HG03460 (cell line): ENCODE measurements around the gene WDFY4.

Experiments
- ATAC-seq: cut with Tn5 transposase; IDR thresholded peaks from one replicate; pipeline ENCODE4 v1.9.1; 2021; ENCODE audit not compliant: unreplicated experiment

Gene WDFY4

DNA sequence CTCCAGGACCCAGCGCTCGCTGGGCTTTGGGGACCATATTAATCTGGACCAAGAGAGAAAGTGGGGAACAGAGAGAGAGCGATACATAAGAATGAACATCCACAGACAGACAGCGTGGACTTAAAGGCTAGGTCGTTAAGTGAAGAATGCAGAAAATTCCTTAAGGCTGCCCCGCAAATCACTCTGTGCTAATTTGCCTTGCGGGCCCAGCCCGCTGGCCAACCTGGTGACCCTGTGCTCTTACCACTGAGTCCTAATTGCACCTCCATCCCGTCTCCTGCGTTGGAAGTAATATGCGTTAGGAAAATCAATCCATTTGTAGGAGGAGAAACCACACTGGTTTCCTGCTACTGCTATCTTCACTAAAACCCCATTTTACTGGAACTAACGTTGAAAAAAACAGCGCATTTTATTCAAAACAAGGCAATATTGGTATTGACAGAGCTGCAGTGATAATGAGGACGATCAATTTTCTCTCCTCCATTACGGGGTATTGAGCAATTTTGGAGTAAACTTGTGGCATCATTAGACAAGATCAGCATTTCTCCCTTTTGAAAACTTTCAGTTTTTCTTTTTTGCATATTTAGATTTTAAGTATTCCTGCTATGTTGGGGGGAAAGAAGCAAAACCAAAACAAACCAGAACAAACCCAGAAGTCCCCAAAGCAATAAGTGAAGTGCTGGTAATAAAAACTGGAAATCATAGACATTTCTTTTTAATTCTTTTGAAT, 85.2 kb downstream of the WDFY4 start:
- no peak for ATAC-seq

DNA sequence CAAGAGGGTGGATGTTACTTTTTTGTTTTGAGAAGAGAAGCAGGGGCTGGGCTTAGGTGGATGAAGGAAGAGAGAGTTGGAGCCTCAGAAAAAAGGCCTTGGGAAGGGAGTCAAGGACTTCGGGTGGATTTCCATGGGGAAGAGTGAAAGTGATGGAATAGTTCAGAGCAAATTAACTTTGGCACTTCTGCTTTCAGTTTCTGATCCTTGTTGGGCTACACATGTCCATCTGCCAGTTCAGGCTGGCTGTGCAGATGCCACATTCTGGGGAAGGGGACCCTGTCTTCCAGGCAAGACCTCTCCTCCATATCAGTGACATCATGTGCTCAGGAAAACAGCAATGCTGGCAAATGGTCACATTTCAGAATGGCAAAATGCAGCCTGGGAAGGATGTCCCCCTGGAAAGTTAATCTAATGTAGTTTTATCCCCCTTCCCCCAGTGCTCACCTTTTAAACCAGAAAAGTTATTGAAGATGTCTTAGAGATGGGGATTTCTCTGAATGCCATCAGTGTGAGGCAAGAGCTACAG, 86.0 kb downstream of the WDFY4 start:
- no peak for ATAC-seq

DNA sequence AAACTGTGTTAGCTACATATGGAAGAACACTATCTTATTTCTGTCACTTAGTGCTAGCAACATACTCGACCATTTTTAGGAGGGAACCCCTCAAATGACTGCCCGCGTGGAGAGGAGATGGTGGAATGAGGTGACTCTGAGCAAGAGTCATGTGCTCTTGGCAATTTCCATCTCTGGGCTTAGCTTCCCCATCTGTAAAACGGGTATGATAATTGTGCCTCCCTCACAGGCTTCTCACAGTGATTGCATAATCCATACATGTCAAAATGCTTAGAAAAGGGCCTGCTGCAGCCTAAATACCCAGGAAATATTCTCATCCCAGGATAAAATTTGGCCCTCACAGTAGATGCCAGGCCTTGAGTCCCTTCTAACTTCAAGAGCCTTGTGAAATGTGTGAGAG, 86.6 kb downstream of the WDFY4 start:
- ATAC-seq = no peak

GRCh38 chr10:48772059-48772458, 87.4 kb downstream of the WDFY4 start:
- ATAC-seq = no peak

DNA sequence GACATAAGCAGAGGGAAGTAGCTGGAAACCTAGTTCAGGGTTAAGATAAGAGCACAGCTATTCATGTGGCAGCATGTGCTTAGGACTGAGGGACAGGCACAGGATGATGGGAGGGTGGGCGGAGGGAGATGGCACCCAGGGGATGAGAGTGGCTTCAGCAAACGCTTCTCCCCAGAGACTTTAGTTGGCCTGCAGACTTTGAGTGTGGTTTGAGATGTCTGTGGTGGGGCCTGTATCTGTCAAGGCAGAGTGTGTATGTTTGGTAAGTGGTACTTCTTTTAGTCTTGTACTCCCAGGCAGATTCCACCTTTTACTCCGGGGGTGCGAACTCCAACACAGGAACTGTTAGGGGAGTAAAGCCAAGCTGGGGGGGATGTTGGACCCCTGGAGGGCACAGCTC, 88.9 kb downstream of the WDFY4 start:
- ATAC-seq = peak; percentile 38

GRCh38 chr10:48774416-48775205, 89.9 kb downstream of the WDFY4 start:
- ATAC-seq = no peak

GRCh38 chr10:48775206-48775517, 90.5 kb downstream of the WDFY4 start:
- no peak for ATAC-seq

GRCh38 chr10:48776005-48776522, 91.4 kb downstream of the WDFY4 start:
- ATAC-seq = no peak

DNA sequence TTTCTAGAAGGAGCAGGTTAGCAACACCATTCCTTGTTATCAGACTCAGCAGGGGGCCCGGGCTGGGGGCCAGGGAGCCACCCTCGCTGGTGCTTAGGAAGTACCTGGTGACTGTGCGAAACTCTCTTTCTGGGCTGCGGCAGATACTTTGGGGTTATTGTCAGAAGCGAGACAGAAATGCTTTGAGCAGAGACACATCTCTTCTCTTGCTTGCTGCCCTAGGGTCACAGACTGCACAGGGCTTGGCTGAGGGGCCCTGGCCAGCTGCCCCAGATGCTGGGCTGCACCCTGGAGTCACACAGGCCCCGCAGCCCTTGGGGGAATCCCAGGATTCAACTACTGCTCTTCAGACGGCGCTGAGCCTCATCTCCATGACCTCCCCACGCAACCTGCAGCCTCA, 91.9 kb downstream of the WDFY4 start:
- ATAC-seq = no peak

GRCh38 chr10:48777110-48777509, 92.4 kb downstream of the WDFY4 start:
- ATAC-seq = no peak

- ATAC-seq = no peak
These were observed 93.7 kb downstream of the WDFY4 start for GRCh38 chr10:48778193-48778857.

DNA sequence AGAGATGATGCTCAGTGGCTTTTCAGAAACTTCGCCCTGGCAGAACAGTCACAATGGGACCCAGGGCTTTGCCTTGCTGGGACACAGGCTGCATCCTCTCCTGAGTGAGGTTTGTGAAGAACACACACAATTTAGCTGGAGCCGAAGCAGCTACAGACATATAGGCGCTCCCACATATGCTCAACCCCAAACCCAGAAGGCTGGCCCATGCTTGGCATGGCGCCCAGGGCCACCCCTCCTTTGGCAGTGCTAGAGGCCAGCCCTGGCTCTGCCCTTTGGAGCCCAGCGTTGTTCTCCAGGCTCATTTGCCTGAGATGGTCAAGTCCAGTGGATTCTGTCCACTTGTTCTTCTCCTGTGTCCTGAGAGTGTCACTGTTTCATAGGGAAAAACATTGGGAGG, 94.4 kb downstream of the WDFY4 start:
- no peak for ATAC-seq

DNA sequence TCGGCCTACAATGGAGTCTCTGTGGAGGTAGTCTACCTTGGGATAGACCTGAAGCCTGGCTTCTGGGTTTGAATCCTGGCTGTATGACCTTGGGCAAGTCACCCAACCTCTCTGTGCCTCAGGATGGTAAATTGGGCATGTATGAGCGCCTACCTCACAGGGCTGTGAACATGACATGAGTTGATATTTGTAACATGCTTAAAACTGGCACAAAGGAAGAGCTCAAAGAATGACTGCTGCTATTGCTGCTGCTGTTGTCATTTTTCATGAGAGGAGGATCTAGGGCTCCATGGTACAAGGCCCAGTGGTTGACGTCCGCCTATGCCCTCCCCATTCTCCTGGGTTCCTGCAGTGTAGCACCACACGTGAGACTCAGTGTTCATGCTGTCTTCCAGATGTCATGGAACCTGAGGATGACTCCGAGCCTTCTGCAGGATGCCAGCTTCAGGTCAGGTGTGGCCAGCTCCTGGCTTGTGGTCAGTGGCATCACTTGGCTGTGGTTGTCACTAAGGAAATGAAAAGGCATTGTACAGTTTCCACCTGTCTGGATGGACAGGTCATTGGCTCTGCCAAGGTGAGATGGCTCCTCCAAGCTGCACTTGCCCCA, 95.0 kb downstream of the WDFY4 start:
- ATAC-seq = no peak

GRCh38 chr10:48780341-48780740, 95.7 kb downstream of the WDFY4 start:
- ATAC-seq = no peak

- no peak for ATAC-seq
These were observed 97.7 kb downstream of the WDFY4 start for GRCh38 chr10:48782386-48782785.

GRCh38 chr10:48784031-48784430, 99.4 kb downstream of the WDFY4 start:
- no peak for ATAC-seq

GRCh38 chr10:48785796-48786195, 101.1 kb downstream of the WDFY4 start:
- ATAC-seq = no peak

DNA sequence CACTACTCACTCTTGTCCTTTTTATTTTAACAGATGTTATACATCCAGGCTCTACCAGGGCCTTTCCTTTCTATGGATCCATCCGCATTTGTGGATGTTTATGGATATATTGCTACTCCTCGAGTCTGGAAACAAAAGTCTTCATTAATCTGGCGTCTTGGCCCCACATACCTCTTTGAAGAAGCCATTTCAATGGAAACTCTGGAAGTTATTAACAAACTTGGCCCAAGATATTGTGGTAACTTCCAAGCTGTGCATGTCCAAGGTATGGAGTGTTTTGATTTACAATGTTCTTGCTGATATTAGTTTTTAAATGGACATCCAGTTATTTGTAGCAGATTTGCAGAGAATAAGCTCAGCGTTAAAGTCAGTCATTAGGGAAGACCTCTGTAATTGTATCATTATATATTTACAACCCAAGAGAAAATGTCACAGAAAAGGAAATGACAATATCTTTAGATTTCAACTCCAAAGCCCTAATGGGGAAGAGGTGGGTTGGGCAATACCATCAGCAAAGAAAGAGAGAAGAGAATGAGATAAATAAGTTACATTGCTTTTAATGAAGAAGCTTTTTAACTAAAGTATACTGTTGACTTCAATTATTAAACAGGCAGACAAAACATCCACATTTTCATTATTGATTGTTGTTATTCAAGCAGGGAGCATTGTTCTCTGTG, 102.1 kb downstream of the WDFY4 start:
- ATAC-seq = no peak

GRCh38 chr10:48788554-48788953, 103.9 kb downstream of the WDFY4 start:
- no peak for ATAC-seq
